Iris pigment epithelial cell (primary cell): ENCODE data around the gene PLD2.
"Not testable (repeated sequence)": the region's sequence is repeated elsewhere in the genome, so short reads cannot be mapped to it uniquely, and the experiment has no call there.

Experiments used
- DNase-seq: peaks from one replicate; pipeline ENCODE4 v3.0.0-alpha.2; 2011; ENCODE audit warnings: low read depth

Gene PLD2

GRCh38 chr17:4858068-4858881, 51.3 kb downstream of the PLD2 start:
- DNase-seq: no peak

DNA sequence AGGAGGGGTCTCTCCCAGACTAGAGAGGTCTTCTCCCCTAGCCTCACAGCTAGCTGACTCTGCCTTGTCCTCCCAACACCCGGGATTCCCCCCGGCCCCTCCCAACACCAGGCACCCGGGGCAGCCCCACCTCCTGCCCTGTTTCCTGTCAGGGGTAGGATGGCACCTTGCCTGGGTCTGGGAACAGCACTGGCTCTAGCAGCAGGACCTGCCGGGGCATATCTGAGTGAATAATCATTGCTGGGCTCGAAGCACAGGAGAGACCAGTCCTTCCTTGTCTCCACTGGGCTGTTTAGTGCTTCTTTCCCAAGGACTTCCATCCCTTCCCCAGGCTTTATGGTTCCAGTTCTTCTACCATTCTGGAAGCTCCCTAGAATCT, 51.9 kb downstream of the PLD2 start:
- peak; percentile 37 for DNase-seq

DNA sequence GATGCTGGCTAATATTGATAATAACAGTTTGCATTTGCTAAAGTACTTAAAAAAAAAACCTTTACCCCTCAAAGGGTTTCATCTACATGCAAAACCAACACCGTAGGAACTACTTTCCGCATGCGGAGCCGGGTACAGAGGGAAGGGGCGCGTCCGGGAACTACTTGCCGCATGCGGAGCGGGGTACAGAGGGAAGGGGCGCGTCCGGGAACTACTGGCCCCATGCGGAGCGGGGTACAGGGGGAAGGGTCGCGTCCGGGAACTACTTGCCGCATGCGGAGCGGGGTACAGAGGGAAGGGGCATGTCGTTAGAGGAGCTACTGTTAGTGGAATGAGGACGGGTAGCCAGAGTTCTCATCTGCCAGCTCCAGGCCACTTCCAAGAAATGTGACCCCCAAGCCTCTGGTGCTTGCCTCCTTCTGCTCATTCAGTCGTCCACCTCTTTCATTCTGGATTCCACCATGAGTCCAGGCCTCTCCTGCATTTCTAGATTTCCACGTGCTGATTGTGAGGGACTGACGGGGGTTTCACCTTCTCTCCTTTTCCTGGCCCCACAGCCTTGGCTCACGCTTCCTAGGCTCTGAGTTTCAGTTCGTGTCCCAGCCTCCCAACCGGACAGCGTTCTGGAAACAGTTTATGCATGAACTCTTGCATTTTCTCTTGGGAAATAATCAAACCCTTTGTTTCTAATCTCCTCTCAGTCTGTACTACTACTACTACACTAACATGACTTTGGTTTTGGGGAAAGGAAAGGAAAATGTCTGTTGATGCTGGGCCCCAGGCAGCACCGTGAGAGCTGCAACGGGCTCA, 53.1 kb downstream of the PLD2 start:
- DNase-seq: no peak

- no peak for DNase-seq
Measured at GRCh38 chr17:4860651-4861050, 53.7 kb downstream of the PLD2 start.

DNA sequence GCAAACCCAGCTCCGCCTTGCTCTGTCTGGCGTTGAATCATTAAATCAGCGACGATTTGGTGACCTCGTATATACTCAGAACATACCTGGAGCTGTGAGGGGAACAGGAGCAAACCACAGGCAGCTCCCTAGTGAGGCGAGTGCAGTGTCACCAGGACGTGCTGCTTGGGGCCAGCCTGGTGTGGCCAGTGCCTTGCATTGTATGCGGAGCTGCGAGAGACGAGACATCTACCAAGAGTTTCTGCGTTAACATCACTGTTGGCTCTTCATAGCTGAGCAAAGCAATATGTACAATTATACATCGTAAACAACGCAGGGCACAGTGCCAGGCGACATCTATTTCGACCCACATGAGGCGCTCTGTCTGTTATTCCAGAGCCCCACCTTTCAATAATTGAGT, 54.1 kb downstream of the PLD2 start:
- DNase-seq: no peak

DNA sequence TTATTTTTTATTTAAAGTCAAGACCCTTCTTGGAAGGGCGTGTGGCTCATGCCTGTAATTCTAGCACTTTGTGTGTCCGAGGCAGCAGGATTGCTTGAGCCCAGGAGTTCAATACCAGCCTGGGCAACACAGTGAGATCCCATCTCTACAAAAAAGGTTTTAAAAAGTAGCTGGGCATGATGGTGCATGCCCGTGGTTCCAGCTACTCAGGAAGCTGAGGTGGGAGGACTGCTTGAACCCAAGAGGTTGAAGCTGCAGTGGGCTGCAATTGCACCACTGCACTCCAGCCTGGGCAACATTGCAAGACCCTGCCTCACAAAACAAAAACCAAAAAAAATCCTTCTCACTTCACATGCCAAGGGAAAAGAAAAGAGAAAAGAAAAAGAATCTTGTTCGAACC, 55.8 kb downstream of the PLD2 start:
- no peak for DNase-seq

DNA sequence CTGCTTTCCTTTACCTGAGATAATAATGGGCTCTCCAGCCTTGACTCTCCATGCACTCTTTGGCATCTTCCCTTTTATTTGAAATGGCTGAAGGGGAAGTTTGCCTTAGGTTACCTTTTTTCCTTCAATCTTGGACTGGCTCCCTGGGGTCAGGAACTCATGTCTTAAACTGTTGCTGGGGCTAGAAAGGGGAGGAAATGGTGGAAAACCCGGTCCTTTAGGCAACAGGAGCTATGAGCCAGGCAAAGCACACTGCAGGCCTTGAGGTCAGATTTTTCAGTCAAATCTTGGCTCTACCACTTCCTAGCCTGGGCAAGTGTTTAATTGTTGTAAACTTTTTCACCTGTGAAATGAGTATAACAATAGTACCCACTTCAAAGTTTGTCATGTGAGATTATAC, 56.4 kb downstream of the PLD2 start:
- no peak for DNase-seq

GRCh38 chr17:4867535-4867934, 60.6 kb downstream of the PLD2 start:
- not testable (repeated sequence) for DNase-seq

DNA sequence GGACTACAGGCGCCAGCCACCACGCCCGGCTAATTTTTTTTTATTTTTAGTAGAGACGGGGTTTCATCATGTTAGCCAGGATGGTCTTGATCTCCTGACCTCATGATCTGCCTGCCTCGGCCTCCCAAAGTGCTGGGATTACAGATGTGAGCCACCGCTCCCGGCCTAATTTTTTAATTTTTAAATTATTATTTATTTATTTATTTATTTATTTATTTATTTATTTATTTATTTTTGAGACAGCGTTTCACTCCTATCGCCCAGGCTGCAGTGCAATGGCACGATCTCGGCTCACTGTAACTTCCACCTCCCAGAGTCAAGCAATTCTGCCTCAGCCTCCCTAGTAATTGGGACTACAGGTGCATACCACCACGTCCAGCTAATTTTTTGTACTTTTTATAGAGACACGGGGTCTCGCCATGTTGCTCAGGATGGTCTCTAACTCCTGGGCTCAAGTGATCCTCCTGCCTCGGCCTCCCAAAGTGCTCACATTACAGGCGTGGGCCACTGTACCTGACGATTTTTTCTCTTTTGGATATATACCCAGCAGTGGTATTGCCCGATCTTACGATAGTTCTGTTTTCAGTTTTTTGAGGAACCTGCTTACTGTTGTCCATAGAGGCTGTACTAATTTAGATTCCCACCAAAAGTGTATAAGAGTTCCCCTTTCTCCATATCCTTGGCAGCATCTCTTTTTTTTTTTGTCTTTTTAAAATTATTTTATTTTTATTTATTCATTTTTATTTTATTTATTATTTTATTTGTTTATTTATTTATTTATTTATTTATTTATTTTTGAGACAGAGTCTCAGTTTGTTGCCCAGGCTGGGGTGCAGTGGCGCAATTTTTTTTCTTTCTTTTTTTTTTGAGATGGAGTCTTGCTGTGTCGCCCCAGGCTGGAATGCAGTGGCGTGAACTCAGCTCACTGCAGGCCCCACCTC, 62.4 kb downstream of the PLD2 start:
- DNase-seq: not testable (repeated sequence)

DNA sequence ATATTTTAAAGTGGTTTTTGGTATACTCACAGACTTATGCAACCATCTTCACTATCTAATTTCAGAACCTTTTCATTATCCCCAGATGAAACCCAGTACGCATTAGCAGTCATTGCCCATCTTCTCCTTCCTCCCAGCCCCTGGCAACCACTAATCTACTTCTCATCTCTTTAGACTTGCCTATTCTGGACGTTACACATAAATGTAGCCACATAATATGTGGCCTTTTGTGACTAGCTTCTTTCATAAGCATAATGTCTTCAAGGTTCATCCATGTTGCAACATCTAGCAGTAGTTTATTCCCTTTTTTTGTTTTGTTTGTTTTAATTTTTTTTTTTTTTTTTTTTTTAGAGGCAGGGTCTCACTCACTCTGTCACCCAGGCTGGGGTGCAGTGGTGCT, 63.9 kb downstream of the PLD2 start:
- no peak for DNase-seq

GRCh38 chr17:4872786-4873185, 65.8 kb downstream of the PLD2 start:
- peak; percentile 15 for DNase-seq
